ENCODE results near the gene NUP88. TPM values are rescaled to one million over a fixed set of nuclear protein-coding genes. Genes with fewer than 3 reads are reported as not detected.
"Not testable (repeated sequence)": the region's sequence is repeated elsewhere in the genome, so short reads cannot be mapped to it uniquely, and the experiment has no call there.

Gene NUP88
- total and polyA plus RNA-seq, 9 donors: 31.7 to 77.7 (median 42.3) TPM

DNA sequence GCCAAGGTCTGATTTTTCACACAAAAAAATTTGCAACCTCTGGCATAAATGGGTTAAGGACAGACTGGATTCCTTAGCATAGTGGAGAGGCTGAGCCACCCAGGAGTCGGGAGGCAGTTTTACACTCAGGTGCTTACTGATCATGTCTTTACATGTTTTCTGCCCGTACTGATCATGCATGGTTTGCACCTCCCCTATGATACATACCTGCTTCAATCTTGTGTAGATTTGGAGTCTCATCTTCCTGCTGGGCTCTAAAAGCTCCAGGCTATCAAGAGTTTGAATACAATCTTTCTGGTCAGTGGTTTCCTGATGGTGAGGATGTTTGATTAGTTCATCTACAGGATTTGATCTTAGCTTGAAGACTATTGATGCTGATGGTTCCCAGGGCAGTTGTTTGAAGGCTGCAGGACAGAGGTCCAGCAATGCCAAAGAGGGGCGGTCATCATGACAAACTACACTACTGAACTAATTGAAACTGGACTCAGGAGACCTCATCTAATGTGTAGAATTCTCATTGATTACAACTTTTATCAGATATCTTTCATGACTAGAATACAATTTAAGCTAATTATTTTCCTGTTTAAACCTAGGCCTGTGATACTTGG, 12.6 kb upstream of the NUP88 start:
- Histone ChIP-seq H3K9me3 (no peaks in the 10 kb centered on the region), H3K27me3 (no peaks in the 10 kb centered on the region), H3K4me3 (no peak overlapping the region), H3K36me3 (no peaks in the 10 kb centered on the region), H3K27ac (no peak overlapping the region), H3K4me1 (ENCODE audit: insufficient read depth) (no peaks in the 10 kb centered on the region)
- WGBS, 3 donors: 60 to 70% (median 69%) methylated on average over 3 of the region's 3 CpGs
- TF ChIP-seq, protein P1, sequence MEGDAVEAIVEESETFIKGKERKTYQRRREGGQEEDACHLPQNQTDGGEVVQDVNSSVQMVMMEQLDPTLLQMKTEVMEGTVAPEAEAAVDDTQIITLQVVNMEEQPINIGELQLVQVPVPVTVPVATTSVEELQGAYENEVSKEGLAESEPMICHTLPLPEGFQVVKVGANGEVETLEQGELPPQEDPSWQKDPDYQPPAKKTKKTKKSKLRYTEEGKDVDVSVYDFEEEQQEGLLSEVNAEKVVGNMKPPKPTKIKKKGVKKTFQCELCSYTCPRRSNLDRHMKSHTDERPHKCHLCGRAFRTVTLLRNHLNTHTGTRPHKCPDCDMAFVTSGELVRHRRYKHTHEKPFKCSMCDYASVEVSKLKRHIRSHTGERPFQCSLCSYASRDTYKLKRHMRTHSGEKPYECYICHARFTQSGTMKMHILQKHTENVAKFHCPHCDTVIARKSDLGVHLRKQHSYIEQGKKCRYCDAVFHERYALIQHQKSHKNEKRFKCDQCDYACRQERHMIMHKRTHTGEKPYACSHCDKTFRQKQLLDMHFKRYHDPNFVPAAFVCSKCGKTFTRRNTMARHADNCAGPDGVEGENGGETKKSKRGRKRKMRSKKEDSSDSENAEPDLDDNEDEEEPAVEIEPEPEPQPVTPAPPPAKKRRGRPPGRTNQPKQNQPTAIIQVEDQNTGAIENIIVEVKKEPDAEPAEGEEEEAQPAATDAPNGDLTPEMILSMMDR (IDR thresholded peaks at IDR 0.05): no peak
- TF ChIP-seq POLR2A (IDR thresholded peaks at IDR 0.05) (no peak), EP300 (IDR thresholded peaks at IDR 0.05) (no peak)
- intact Hi-C loops (cut with DNase I): no loop called here
- no peak for DNase-seq

DNA sequence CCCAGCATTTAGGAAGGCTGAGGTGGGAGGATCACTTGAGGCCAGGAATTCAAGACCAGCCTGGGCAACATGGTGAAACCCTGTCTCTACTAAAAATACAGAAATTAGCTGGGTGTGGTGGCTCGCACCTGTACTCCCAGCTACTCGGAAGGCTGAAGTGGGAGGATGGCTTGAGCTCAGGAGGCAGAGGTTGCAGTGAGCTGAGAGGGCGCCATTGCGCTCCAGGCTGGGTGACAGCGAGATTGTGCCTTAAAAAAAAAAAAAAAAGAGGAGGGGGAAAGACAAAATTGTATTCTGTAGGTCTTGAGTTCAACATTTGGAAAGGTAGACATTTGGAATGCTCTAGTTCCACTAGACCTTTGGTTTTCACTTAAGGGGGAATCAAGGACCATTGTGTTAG, 11.8 kb upstream of the NUP88 start:
- H3K4me1 ChIP-seq (ENCODE audit: insufficient read depth); DNase-seq; H3K27me3 ChIP-seq; H3K4me3 ChIP-seq; H3K27ac ChIP-seq; H3K36me3 ChIP-seq; intact Hi-C loops (cut with DNase I); H3K9me3 ChIP-seq: not testable (repeated sequence)
- 65 to 81% (median 74%) methylated on average over 5 of the region's 5 CpGs for WGBS, 3 donors

DNA sequence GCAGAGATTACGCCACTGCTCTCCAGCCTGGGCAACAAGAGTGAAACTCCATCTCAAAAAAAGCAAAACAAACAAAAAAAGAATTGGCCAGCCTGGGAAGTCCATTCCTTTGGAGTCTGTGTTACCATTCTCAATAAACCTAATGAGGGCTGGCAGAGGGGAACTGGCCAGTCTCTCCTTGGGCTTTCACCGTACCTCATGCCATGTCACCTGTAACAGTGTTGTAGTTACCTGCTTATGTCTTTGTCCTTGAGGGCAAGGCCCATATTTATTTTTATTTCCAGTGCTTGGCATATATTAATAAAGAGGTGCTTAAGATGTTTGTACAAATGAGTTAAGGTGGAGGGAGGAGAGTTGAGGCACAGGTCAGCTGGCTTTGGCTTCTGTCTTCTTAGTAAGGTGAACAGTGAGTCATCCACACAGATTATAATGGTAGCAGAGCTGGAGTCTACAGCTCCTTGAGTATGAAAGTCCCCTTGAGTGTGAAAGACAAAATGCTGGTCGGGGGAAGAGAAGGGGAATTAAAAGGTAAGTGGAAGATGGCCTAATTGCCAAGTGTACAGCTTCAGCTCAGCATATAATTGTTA, 11.0 kb upstream of the NUP88 start:
- Histone ChIP-seq H3K9me3 (no peaks in the 10 kb centered on the region), H3K27me3 (no peaks in the 10 kb centered on the region), H3K4me3 (no peak overlapping the region), H3K36me3 (no peaks in the 10 kb centered on the region), H3K4me1 (ENCODE audit: insufficient read depth) (no peaks in the 10 kb centered on the region), H3K27ac (no peak overlapping the region)
- no peak for TF ChIP-seq EP300 (IDR thresholded peaks at IDR 0.05)
- no peak for TF ChIP-seq POLR2A (IDR thresholded peaks at IDR 0.05)
- TF ChIP-seq, protein P1 (IDR thresholded peaks at IDR 0.05): no peak
- no peak for DNase-seq
- intact Hi-C loops (cut with DNase I): no loop called here
- WGBS, 3 donors: 93 to 97% (median 93%) methylated on average over 3 of the region's 3 CpGs

DNA sequence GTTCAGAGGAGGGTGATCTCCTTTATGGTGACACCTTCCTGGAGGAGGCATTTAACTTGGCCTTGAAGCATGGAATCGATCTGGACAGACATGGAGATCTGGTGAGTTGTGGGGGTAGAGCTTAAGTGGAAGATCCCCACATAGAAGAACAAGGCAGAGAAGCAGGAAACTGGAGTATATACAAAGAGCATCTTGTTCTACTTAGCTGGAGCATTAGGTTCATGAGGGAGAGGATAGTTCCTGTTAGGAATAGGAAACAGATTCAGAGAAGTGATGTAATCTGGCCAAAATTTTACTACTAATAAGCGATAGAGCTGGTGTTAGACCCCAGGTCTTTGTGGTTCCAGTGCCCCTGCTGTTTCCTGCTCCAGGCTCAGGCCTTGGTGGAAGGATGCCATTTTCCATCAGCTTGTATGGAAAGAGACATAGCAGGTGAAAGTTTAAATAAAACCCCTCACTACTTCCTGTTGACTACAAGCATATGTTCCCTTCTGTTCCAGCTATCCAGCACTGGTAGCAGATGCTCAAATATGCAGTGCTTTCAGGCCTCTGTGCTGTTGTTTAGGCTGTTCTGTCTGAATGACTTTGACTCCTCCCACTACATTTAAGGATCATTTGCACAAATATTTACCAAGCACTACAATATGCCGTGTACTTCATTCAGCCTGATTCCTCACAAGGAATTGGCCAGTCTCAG, 9.9 kb upstream of the NUP88 start:
- Histone ChIP-seq H3K27me3 (no peaks in the 10 kb centered on the region), H3K27ac (no peak overlapping the region), H3K4me3 (no peak overlapping the region), H3K9me3 (no peaks in the 10 kb centered on the region), H3K36me3 (no peaks in the 10 kb centered on the region), H3K4me1 (ENCODE audit: insufficient read depth) (no peaks in the 10 kb centered on the region)
- DNase-seq: no peak
- intact Hi-C loops (cut with DNase I): no loop called here
- 73 to 80% (median 74%) methylated on average over 3 of the region's 3 CpGs for WGBS, 3 donors
- TF ChIP-seq POLR2A (IDR thresholded peaks at IDR 0.05) (no peak), EP300 (IDR thresholded peaks at IDR 0.05) (no peak)
- TF ChIP-seq, protein P1 (IDR thresholded peaks at IDR 0.05): no peak

DNA sequence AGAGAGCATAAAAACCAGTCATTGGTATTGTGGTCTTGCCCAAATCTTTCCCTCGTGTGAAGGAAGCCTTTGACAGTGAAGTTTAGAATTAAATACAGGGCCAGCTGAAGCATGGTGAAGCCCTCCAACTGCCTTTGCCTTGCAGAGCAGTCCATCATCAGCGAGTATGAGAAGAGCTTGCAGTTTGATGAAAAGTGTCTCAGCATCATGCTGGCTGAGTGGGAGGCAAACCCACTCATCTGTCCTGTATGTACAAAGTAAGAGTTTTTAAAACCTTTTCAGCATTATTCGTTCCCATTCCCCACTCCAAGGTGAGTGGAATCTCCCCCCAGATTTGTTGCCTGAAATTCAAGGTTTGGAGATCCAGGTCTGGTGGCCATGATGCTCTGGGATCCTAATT, 6.4 kb upstream of the NUP88 start:
- intact Hi-C loops (cut with DNase I): no loop called here
- 68 to 86% (median 77%) methylated on average over 3 of the region's 3 CpGs for WGBS, 3 donors
- DNase-seq: no peak
- peaks cover 2% of the 10 kb centered on the region for H3K4me1 ChIP-seq (ENCODE audit: insufficient read depth)
- H3K27ac ChIP-seq: no peak overlapping the region
- no peaks in the 10 kb centered on the region for H3K36me3 ChIP-seq
- no peaks in the 10 kb centered on the region for H3K27me3 ChIP-seq
- no peak overlapping the region for H3K4me3 ChIP-seq
- no peaks in the 10 kb centered on the region for H3K9me3 ChIP-seq
- TF ChIP-seq, protein P1 (IDR thresholded peaks at IDR 0.05): no peak
- no peak for TF ChIP-seq POLR2A (IDR thresholded peaks at IDR 0.05)

Data from ovary (tissue), 9 donors.